Putamen (tissue), 1 donor: Measurements from ENCODE around the gene CELF2.
"Not testable (repeated sequence)": the region's sequence is repeated elsewhere in the genome, so short reads cannot be mapped to it uniquely, and the experiment has no call there.

Experiments
- DNase-seq: peaks from one replicate; pipeline ENCODE4 v3.0.0-alpha.2; 2016; ENCODE audit warnings: low spot score

The CELF2 gene

GRCh38 chr10:11176746-11177145, 159.1 kb downstream of the CELF2 start:
- no peak for DNase-seq

- DNase-seq: no peak
Observed at GRCh38 chr10:11177381-11177780, 159.7 kb downstream of the CELF2 start.

DNA sequence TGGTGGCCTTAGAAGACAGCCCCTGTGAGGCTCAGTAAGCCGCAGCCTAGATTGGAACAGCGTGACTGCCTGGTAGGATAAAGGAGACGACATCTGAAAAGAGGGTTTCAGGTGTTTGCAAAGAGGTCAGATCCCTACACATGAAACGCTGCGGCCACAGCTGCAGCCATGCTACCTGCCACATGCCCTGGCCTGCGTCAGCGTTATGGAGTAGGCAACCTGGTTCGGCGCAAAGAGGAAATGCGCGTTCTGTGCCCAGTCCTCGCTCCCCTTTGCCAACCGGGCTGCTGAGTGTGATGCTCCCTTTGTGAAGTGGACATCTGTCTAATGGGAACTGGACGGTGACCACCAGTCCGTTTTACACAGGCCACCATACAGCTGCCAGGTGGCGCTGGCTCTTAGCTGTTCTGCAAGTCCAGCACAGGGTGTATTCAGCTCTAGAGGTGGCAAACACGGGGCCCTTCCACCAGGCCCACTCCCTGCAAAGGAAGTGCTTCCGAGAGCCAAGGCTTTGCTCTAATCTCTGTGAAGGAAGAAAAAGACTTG, 160.3 kb downstream of the CELF2 start:
- DNase-seq: no peak

DNA sequence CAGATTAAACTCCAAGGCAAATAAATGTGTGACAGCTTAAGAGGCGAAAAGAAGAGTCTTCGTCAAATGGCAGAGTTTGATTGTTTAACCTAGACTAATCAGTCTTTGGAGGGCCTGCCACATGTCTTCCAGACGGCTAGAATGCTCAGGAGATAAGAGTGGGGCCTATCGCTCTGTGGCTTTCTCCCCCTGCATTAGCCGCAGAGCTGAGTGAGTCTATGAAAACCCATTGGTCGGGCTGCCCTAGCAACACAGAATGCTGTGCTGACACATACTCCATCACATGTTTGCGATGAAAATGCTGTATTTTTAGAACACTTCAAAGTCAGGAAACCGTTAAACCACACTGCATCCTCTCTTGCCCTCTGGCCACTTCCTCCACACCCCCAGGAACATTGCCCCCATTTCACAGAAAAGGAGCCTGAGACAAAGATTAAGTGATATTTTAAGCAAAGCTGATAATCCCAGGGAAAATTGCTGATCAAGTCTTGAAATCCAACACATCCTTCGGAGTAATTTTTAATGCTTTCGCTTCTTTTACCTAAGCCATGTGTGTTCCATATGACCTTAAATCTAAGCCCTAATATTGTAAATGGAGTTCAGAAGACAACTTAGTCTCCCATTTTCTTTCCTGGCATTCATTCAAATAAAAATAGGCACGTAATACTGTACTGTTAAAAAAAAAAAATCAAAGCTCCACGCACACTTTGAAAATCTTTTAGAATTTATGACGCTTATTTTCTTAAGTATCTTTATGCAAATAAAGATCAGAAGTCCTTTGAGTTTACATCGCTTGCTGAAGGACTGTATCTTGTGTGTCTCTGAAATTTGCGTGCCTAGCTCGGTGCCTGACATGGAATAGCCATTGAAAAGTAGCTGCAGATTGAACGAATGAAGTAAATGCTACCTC, 161.2 kb downstream of the CELF2 start:
- no peak for DNase-seq

GRCh38 chr10:11179516-11180105, 161.9 kb downstream of the CELF2 start:
- DNase-seq: no peak

DNA sequence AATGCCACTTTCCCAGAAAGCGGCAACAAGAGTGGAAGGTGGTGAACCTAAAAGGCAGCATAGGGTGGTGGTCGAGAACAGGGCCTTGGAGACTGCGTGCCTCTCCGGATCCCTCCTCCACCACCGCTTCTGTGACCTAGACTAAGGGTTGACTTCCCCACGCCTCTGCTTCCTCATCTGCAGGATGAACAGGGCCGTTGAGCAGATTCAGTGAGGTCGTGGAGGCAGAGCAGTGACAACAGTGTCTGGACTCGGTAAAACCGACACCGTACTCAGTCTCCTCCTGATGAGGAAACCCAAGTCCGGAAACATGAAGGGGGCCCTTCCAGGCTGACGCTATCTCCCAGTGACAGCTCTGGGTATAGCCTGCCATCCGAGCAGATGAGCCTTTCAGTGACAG, 162.6 kb downstream of the CELF2 start:
- DNase-seq: no peak

- DNase-seq: no peak
Observed at GRCh38 chr10:11181978-11182377, 164.3 kb downstream of the CELF2 start.

DNA sequence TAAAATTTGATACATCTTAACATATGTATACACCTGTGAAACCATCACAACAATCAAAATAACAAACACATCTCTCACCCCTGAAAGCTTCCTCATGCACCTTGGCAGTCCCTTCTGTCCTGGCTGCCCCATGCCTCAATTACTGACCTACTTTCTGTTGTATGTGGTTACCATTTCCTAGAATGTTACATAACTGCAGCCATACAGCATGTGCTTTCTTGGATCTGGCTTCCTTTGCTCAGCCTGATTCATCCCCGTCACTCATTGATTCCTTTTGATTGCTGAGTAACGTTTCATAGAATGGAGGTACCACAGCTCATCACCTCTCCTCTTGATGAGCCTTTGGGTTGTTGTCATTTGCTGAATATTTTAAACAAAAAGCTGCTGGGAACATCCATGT, 165.3 kb downstream of the CELF2 start:
- DNase-seq: no peak

GRCh38 chr10:11184093-11184492, 166.4 kb downstream of the CELF2 start:
- DNase-seq: no peak

GRCh38 chr10:11185128-11185665, 167.5 kb downstream of the CELF2 start:
- DNase-seq: not testable (repeated sequence)

GRCh38 chr10:11186374-11186773, 168.7 kb downstream of the CELF2 start:
- DNase-seq: no peak

GRCh38 chr10:11189582-11190376, 172.1 kb downstream of the CELF2 start:
- no peak for DNase-seq

DNA sequence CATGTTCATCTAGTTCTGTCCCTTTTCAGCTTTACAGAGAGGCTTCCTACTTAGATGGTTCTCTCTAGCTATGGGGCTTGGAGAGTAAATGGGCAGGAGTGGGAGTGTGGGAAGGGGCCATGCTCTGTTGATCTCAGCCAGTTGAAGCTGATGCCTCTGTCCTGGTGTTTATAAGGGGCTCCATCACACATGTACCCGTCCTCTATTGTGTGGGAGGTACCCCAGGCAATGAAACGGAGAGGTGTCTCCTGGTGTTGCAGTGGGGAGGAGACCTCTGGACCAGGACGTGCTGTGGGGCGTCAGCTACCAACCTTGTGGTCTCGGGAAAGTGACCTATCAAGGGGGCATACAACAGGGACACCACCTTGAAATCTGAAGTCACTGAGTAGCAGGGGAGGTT, 173.5 kb downstream of the CELF2 start:
- no peak for DNase-seq

- no peak for DNase-seq
Observed at GRCh38 chr10:11191678-11192077, 174.0 kb downstream of the CELF2 start.

- no peak for DNase-seq
Observed at GRCh38 chr10:11192304-11193000, 174.8 kb downstream of the CELF2 start.

GRCh38 chr10:11193001-11193551, 175.4 kb downstream of the CELF2 start:
- no peak for DNase-seq

DNA sequence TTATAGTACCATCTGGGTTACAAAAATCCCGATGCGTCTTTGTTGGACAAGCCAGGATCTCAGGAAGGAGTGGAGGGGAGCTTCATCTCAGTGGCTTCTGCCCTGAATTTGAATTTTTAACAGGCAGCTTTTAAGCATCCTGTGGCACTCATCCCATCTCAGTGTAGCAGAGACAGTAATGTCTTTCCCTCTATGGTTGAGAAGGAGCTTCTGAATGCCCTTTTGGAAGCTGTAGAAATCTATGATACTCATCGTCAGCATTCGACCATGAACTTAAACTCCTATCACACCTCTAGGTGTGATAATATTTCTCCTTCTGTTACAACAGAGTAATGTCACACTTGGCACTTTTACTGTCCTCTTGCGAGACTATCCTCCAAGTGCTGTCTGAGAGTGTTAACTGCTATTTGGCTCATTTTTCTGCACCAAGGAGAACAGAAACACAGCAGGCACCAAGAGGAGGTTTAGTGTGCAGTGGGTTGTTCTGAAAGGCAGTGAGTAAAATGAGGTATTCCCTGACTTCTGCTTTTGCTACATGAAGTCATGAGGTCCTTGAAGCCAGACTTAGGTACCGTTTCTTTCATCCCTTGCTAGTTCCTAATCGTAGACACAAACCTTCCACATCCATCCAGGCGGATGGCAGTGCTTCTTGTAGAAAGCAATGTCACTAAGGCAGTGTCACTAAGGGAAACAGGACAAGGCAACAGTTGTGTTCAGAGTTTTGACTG, 177.4 kb downstream of the CELF2 start:
- no peak for DNase-seq

- no peak for DNase-seq
Observed at GRCh38 chr10:11195623-11196022, 178.0 kb downstream of the CELF2 start.

DNA sequence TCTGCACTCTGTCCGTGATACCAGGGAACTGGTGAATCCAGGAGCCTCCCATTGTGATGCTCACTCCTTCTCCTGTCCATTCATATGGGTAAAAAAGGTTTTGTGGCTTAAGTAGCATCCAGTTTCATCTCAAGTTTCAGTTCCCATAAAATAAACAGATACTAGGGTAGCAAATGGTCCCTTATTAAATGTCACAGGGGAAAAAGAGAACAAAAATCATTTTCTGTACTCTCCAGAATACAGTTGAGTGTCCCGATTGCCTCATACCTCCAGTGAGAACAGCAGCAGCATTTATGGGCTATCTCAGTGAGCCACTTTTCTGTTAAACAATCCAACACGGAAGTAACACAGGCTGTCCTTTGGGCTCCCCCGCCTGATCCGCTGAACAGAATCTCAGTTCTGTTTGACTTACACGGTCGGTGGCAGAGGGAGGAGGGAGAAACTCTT, 179.6 kb downstream of the CELF2 start:
- DNase-seq: no peak

- DNase-seq: no peak
Observed at GRCh38 chr10:11197878-11198277, 180.2 kb downstream of the CELF2 start.
